ENCODE results near the gene VAMP2.

- TF ChIP-seq CTCF (conservative IDR thresholded peaks at IDR 0.05; ENCODE audit: low read length) = peak; percentile 43
- TF ChIP-seq EZH2phosphoT487 (IDR thresholded peaks at IDR 0.05; ENCODE audit: borderline replicate concordance) = no peak
Measured at GRCh38 chr17:8120520-8121406, 42.0 kb downstream of the VAMP2 start.

All from Loucy (cell line).